AG09309 (cell line): ENCODE results near the gene VPS45.

ENCODE experiments used
- DNase-seq: peaks from one replicate; pipeline ENCODE4 v3.0.0-alpha.2; 2010; ENCODE audit warnings: low read depth
- H3K4me3 ChIP-seq: 2 replicates; pipeline ENCODE4 v1.5.1; 2011; ENCODE audit warnings: mild to moderate bottlenecking, low read depth, low read length, moderate library complexity; ENCODE audit not compliant: control insufficient read depth
- TF ChIP-seq, protein P1 (sequence below): IDR thresholded peaks from 2 replicates; pipeline ENCODE4 v1.5.1; 2011; ENCODE audit warnings: mild to moderate bottlenecking, low read depth, low read length, inconsistent platforms; ENCODE audit not compliant: insufficient read depth, control insufficient read depth; ENCODE audit errors: missing control alignments

The VPS45 gene

GRCh38 chr1:150083907-150084306, 16.3 kb downstream of the VPS45 start:
- H3K4me3 ChIP-seq, result no peak overlapping the region
- TF ChIP-seq, protein P1, sequence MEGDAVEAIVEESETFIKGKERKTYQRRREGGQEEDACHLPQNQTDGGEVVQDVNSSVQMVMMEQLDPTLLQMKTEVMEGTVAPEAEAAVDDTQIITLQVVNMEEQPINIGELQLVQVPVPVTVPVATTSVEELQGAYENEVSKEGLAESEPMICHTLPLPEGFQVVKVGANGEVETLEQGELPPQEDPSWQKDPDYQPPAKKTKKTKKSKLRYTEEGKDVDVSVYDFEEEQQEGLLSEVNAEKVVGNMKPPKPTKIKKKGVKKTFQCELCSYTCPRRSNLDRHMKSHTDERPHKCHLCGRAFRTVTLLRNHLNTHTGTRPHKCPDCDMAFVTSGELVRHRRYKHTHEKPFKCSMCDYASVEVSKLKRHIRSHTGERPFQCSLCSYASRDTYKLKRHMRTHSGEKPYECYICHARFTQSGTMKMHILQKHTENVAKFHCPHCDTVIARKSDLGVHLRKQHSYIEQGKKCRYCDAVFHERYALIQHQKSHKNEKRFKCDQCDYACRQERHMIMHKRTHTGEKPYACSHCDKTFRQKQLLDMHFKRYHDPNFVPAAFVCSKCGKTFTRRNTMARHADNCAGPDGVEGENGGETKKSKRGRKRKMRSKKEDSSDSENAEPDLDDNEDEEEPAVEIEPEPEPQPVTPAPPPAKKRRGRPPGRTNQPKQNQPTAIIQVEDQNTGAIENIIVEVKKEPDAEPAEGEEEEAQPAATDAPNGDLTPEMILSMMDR, result no peak
- DNase-seq, result no peak

- TF ChIP-seq, protein P1, result no peak
- no peak for DNase-seq
- H3K4me3 ChIP-seq, result no peak overlapping the region
Observed at GRCh38 chr1:150085406-150085805, 17.8 kb downstream of the VPS45 start.

DNA sequence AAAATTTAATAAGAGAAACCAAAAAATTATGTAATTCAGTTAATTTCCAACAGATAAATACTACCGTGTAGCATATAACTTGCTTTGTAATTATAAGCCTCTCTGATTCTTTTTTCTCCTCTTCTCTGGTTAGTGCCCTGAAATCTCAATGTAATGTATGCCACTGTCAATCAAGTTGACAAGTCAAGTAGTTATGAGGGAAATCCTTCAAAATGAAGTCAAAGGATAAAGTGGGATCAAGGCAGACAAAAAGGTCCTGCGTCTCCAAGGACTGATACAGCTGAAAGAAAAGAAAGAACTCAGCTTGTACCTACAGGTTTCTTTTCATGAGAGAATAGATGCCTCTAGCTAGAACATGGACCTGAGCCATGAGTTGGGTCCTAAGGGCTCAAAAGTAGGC, 19.8 kb downstream of the VPS45 start:
- TF ChIP-seq, protein P1, result no peak
- DNase-seq, result no peak
- no peak overlapping the region for H3K4me3 ChIP-seq

GRCh38 chr1:150089846-150090520, 22.4 kb downstream of the VPS45 start:
- TF ChIP-seq, protein P1, result no peak
- H3K4me3 ChIP-seq, result no peak overlapping the region
- DNase-seq, result no peak

GRCh38 chr1:150092180-150092791, 24.7 kb downstream of the VPS45 start:
- TF ChIP-seq, protein P1, result no peak
- no peak for DNase-seq
- no peak overlapping the region for H3K4me3 ChIP-seq

GRCh38 chr1:150093805-150094204, 26.2 kb downstream of the VPS45 start:
- no peak overlapping the region for H3K4me3 ChIP-seq
- DNase-seq, result no peak
- TF ChIP-seq, protein P1, result no peak

DNA sequence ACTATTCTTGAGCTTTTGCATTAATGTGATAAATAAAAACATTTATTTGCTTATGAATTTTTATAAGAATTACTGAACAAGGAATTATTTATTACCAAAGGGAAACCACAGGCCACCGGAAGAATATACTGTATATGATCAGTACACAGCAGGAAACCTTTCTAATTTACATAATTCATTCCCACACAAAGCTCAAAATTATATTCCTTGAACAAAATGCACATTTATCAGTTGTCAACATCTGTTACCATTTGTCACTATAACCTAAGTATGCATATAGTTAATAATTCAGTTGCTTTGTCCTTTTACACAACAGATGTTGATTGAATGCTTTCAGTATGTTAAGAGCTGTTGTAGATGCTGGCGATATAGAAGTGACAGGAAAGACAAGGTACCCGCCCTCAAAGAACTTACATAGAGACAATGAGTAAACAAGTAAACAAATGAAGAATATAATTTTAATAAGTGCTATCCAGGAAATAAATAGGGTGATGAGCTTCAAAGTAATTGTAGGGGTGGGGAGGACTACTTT, 27.2 kb downstream of the VPS45 start:
- TF ChIP-seq, protein P1, result no peak
- no peak for DNase-seq
- H3K4me3 ChIP-seq, result no peak overlapping the region
